Bone marrow (tissue), 2 donors: Measurements from ENCODE around the gene NPAS3.

Experiments used
- DNase-seq, 2 donors: peaks; one replicate each; lab custom pipeline; 2025; lab: John Stamatoyannopoulos, UW

NPAS3 gene

GRCh38 chr14:33257796-33258195, 319.1 kb downstream of the NPAS3 start:
- no peak for DNase-seq

- DNase-seq, result no peak
Measured at GRCh38 chr14:33259764-33260163, 321.1 kb downstream of the NPAS3 start.

GRCh38 chr14:33271216-33271615, 332.5 kb downstream of the NPAS3 start:
- DNase-seq, result no peak

GRCh38 chr14:33271891-33272290, 333.2 kb downstream of the NPAS3 start:
- DNase-seq, result no peak

- DNase-seq, result no peak
Measured at GRCh38 chr14:33273978-33274377, 335.3 kb downstream of the NPAS3 start.

GRCh38 chr14:33275879-33276278, 337.2 kb downstream of the NPAS3 start:
- no peak for DNase-seq

GRCh38 chr14:33279865-33280264, 341.2 kb downstream of the NPAS3 start:
- DNase-seq, result no peak

GRCh38 chr14:33280646-33281045, 342.0 kb downstream of the NPAS3 start:
- DNase-seq, result no peak

- DNase-seq, result no peak
Measured at GRCh38 chr14:33282331-33283230, 343.9 kb downstream of the NPAS3 start.

GRCh38 chr14:33285902-33286700, 347.4 kb downstream of the NPAS3 start:
- DNase-seq, result no peak

- no peak for DNase-seq
Measured at GRCh38 chr14:33287189-33287588, 348.5 kb downstream of the NPAS3 start.

- DNase-seq, result no peak
Measured at GRCh38 chr14:33290641-33291040, 352.0 kb downstream of the NPAS3 start.

- DNase-seq, result no peak
Measured at GRCh38 chr14:33291529-33292104, 352.9 kb downstream of the NPAS3 start.

- no peak for DNase-seq
Measured at GRCh38 chr14:33294419-33294818, 355.7 kb downstream of the NPAS3 start.

- no peak for DNase-seq
Measured at GRCh38 chr14:33297565-33297964, 358.9 kb downstream of the NPAS3 start.

GRCh38 chr14:33307691-33308251, 369.1 kb downstream of the NPAS3 start:
- DNase-seq, result no peak

GRCh38 chr14:33309106-33309505, 370.4 kb downstream of the NPAS3 start:
- no peak for DNase-seq

GRCh38 chr14:33315217-33315616, 376.5 kb downstream of the NPAS3 start:
- no peak for DNase-seq

GRCh38 chr14:33315721-33316120, 377.0 kb downstream of the NPAS3 start:
- DNase-seq, result no peak

- DNase-seq, result no peak
Measured at GRCh38 chr14:33317675-33318074, 379.0 kb downstream of the NPAS3 start.

GRCh38 chr14:33323979-33324378, 385.3 kb downstream of the NPAS3 start:
- DNase-seq, result no peak

- no peak for DNase-seq
Measured at GRCh38 chr14:33331176-33331949, 392.7 kb downstream of the NPAS3 start.
